HEK293 (cell line): Measurements from ENCODE around the gene KICS2.

Experiments
- CTCF ChIA-PET: fragments of 350-600 bp; formaldehyde crosslinking; extraction: SDS; loops from one replicate; lab custom pipeline; 2021; ENCODE audit warnings: antibody characterized with exemption; lab: Yijun Ruan, JAX
- POLR2A ChIA-PET: fragments of 300-600 bp; formaldehyde crosslinking; extraction: SDS; loops from one replicate; lab custom pipeline; 2020; ENCODE audit warnings: antibody characterized with exemption, inconsistent platforms; lab: Yijun Ruan, JAX
- H3K27ac ChIP-seq: fragments of 200-500 bp; sonication (Bioruptor generic); 2 replicates; pipeline ENCODE4 v1.5.1; 2014; ENCODE audit warnings: low read depth, low read length, control low read depth, inconsistent platforms; ENCODE audit errors: extremely low read depth
- H3K36me3 ChIP-seq, 2 experiments: fragments of 200-500 bp in 1 of 2; sonication (Bioruptor generic) in 1 of 2; 1 replicate in 1 of 2; 2 replicates in 1 of 2; pipeline ENCODE4 v1.5.1; 2014 to 2017; ENCODE audit warnings: inconsistent platforms in 2 of 2, low read length in 2 of 2; ENCODE audit not compliant: control insufficient read depth in 2 of 2, insufficient read depth in 1 of 2
- H3K4me1 ChIP-seq: fragments of 200-500 bp; sonication (Bioruptor generic); 2 replicates; pipeline ENCODE4 v1.5.1; 2014; ENCODE audit warnings: mild to moderate bottlenecking, low read length, inconsistent platforms; ENCODE audit not compliant: control insufficient read depth, insufficient read depth
- H3K4me3 ChIP-seq: 2 replicates; pipeline ENCODE4 v1.5.1; 2011; ENCODE audit warnings: low read depth, mild to moderate bottlenecking, control low read depth, low read length, moderate library complexity
- H3K9me3 ChIP-seq: fragments of 200-500 bp; sonication (Bioruptor generic); 2 replicates; pipeline ENCODE4 v1.5.1; 2014; ENCODE audit warnings: low read depth, low read length, inconsistent platforms; ENCODE audit not compliant: control insufficient read depth, insufficient read depth
- HOXD13 ChIP-seq: sonication (generic); formaldehyde crosslinking; IDR thresholded peaks from 2 replicates; pipeline ENCODE4 v1.8.0; 2022; ENCODE audit warnings: missing genetic modification reagents, borderline replicate concordance
- KLF10 ChIP-seq: fragments of 450-650 bp; IDR thresholded peaks from 2 replicates; pipeline ENCODE4 v1.5.1; 2018; ENCODE audit warnings: missing biosample characterization, mild to moderate bottlenecking, missing genetic modification characterization
- KLF7 ChIP-seq: fragments of 450-650 bp; formaldehyde crosslinking; IDR thresholded peaks from 2 replicates; pipeline ENCODE4 v1.5.1; 2016; ENCODE audit warnings: missing biosample characterization, missing genetic modification characterization, borderline replicate concordance
- ZBTB8A ChIP-seq: fragments of 450-650 bp; formaldehyde crosslinking; IDR thresholded peaks from 2 replicates; pipeline ENCODE4 v1.5.1; 2016; ENCODE audit warnings: missing biosample characterization, missing genetic modification characterization
- ZNF112 ChIP-seq: fragments of 450-650 bp; formaldehyde crosslinking; IDR thresholded peaks from 2 replicates; pipeline ENCODE4 v1.5.0; 2017; ENCODE audit warnings: missing biosample characterization, missing genetic modification characterization
- ZNF302 ChIP-seq: fragments of 450-650 bp; formaldehyde crosslinking; IDR thresholded peaks from 2 replicates; pipeline ENCODE4 v1.5.1; 2016; ENCODE audit warnings: missing biosample characterization, missing genetic modification characterization, low read depth
- ZNF37A ChIP-seq: fragments of 450-650 bp; IDR thresholded peaks from 2 replicates; pipeline ENCODE4 v1.5.1; 2018; ENCODE audit warnings: missing biosample characterization, missing genetic modification characterization
- ZNF548 ChIP-seq: fragments of 450-650 bp; formaldehyde crosslinking; IDR thresholded peaks from 2 replicates; pipeline ENCODE4 v1.5.1; 2016; ENCODE audit warnings: missing biosample characterization, missing genetic modification characterization
- ZNF621 ChIP-seq: fragments of 450-650 bp; formaldehyde crosslinking; IDR thresholded peaks from 2 replicates; pipeline ENCODE4 v1.5.1; 2017; ENCODE audit warnings: missing biosample characterization, missing genetic modification characterization
- ZNF624 ChIP-seq: fragments of 450-650 bp; formaldehyde crosslinking; IDR thresholded peaks from 2 replicates; pipeline ENCODE4 v1.5.1; 2017; ENCODE audit warnings: missing biosample characterization, missing genetic modification characterization
- ZNF629 ChIP-seq: fragments of 450-650 bp; formaldehyde crosslinking; IDR thresholded peaks from 2 replicates; pipeline ENCODE4 v1.5.1; 2017; ENCODE audit warnings: missing biosample characterization, missing genetic modification characterization
- ZNF837 ChIP-seq: fragments of 450-650 bp; formaldehyde crosslinking; IDR thresholded peaks from 2 replicates; pipeline ENCODE4 v1.5.1; 2016; ENCODE audit warnings: missing biosample characterization, missing genetic modification characterization
- ZSCAN23 ChIP-seq: fragments of 450-650 bp; formaldehyde crosslinking; IDR thresholded peaks from 2 replicates; pipeline ENCODE4 v1.5.1; 2016; ENCODE audit warnings: missing biosample characterization, missing genetic modification characterization
- ZXDB ChIP-seq: fragments of 450-650 bp; formaldehyde crosslinking; IDR thresholded peaks from 2 replicates; pipeline ENCODE4 v1.5.1; 2016; ENCODE audit warnings: missing biosample characterization, missing genetic modification characterization
- TF ChIP-seq, protein P1 (sequence below): fragments of 450-650 bp; formaldehyde crosslinking; IDR thresholded peaks from 2 replicates; pipeline ENCODE4 v1.5.1; 2016; ENCODE audit warnings: missing biosample characterization, missing genetic modification characterization
- TF ChIP-seq, protein P2 (sequence below): fragments of 450-650 bp; formaldehyde crosslinking; IDR thresholded peaks from 2 replicates; pipeline ENCODE4 v1.5.1; 2016; ENCODE audit warnings: missing biosample characterization, missing genetic modification characterization
- TF ChIP-seq, protein P3 (sequence below): fragments of 450-650 bp; IDR thresholded peaks from 2 replicates; pipeline ENCODE4 v1.5.1; 2018; ENCODE audit warnings: missing biosample characterization, missing genetic modification characterization
- TF ChIP-seq, protein P4 (sequence below): fragments of 450-650 bp; formaldehyde crosslinking; IDR thresholded peaks from 2 replicates; pipeline ENCODE4 v1.5.0; 2017; ENCODE audit warnings: missing biosample characterization, missing genetic modification characterization, borderline replicate concordance
- TF ChIP-seq, protein P5 (sequence below): fragments of 450-650 bp; formaldehyde crosslinking; IDR thresholded peaks from 2 replicates; pipeline ENCODE4 v1.5.1; 2016; ENCODE audit warnings: missing biosample characterization, missing genetic modification characterization
- TF ChIP-seq, protein P6 (sequence below): fragments of 450-650 bp; formaldehyde crosslinking; conservative IDR thresholded peaks from 2 replicates; pipeline ENCODE4 v1.5.1; 2016; ENCODE audit warnings: low read depth, missing biosample characterization, missing genetic modification characterization

The KICS2 gene

DNA sequence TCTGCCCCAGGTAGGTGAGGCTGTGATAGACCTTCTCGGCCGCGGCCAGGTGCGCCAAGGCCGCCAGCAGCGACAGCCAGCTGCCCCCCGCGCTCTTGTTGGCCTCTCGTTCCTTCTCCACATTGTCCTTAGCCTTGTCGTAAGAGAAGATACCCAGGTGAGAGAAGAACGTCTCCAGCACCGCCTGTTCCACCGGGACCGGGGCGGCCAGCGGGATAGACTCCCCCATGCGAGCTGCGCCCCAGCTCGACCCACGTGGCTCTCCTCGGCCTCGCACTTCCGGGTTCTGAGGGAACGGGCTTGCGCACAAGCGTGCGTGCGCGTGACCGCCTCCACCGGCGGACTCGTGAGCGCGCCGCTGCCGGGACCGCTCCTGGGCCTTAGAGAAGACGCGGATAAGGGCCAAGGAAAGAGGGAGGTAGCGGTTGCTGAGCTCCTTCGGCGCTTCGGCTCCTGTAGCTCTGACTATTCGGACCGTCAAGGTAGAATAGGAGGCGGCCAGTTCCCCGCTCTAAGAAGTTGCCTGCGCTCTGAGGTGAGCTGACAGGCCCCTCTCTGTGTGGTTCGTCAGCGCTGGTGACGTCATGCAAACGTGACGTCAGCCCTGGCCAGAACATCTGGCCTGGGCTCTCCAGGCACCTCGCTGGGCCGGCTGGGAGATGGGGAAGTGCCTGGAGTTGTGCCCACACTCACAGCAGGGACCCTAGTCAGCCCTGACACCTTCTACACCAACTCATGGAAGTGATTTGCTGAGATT lies at the start of gene KICS2:
Gene KICS2, minus strand, starts transcription at position 288 of the 757 bp plus-strand sequence. Its CDS starts 59 bp downstream, at position 229.
- no peaks in the 10 kb centered on the region for H3K9me3 ChIP-seq
- no peaks in the 10 kb centered on the region for H3K36me3 ChIP-seq
- ChIA-PET POLR2A (interaction anchor here (0.9 to 1.4 kb wide), 4 partner anchors 24 to 383 kb away, joined by 3 to 5 read pairs (median 4); partner anchors contain the start of gene SRGAP1), CTCF (interaction anchor here (0.6 to 1.3 kb wide), 2 partner anchors 91 to 1209 kb away, joined by 3 read pairs; no protein-coding TSS in a partner anchor)
- peaks cover 8% of the 10 kb centered on the region; the same call in 1 of the 2 replicates for H3K4me1 ChIP-seq
- peak within 1 kb of the TSS; percentile 95 for H3K4me3 ChIP-seq
- peak within 1 kb of the TSS; percentile 71 for H3K27ac ChIP-seq
- TF ChIP-seq ZNF624 (no peak), ZNF837 (no peak), ZBTB8A (tag by site-specific recombination) (peak; percentile 89), ZSCAN23 (tag by site-specific recombination) (no peak; the same call in 1 of the 2 replicates), ZNF112 (tag by site-specific recombination) (no peak), HOXD13 (CRISPR knock-in tag) (no peak), ZNF629 (tag by site-specific recombination) (peak; percentile 100), KLF7 (tag by site-specific recombination) (peak; percentile 25; the same call in 1 of the 2 replicates), ZXDB (tag by site-specific recombination) (peak; percentile 80), KLF10 (peak; percentile 64; the same call in 1 of the 2 replicates), ZNF548 (tag by site-specific recombination) (no peak), ZNF302 (tag by site-specific recombination) (no peak), ZNF37A (tag by site-specific recombination) (0 out of 2 replicates have a peak, but pooled peaks have one; percentile 39), ZNF621 (tag by site-specific recombination) (no peak)
- TF ChIP-seq, protein P1, sequence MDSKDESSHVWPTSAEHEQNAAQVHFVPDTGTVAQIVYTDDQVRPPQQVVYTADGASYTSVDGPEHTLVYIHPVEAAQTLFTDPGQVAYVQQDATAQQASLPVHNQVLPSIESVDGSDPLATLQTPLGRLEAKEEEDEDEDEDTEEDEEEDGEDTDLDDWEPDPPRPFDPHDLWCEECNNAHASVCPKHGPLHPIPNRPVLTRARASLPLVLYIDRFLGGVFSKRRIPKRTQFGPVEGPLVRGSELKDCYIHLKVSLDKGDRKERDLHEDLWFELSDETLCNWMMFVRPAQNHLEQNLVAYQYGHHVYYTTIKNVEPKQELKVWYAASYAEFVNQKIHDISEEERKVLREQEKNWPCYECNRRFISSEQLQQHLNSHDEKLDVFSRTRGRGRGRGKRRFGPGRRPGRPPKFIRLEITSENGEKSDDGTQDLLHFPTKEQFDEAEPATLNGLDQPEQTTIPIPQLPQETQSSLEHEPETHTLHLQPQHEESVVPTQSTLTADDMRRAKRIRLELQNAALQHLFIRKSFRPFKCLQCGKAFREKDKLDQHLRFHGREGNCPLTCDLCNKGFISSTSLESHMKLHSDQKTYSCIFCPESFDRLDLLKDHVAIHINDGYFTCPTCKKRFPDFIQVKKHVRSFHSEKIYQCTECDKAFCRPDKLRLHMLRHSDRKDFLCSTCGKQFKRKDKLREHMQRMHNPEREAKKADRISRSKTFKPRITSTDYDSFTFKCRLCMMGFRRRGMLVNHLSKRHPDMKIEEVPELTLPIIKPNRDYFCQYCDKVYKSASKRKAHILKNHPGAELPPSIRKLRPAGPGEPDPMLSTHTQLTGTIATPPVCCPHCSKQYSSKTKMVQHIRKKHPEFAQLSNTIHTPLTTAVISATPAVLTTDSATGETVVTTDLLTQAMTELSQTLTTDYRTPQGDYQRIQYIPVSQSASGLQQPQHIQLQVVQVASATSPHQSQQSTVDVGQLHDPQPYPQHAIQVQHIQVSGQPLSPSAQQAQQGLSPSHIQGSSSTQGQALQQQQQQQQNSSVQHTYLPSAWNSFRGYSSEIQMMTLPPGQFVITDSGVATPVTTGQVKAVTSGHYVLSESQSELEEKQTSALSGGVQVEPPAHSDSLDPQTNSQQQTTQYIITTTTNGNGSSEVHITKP (tag by site-specific recombination) = peak; percentile 93
- TF ChIP-seq, protein P2, sequence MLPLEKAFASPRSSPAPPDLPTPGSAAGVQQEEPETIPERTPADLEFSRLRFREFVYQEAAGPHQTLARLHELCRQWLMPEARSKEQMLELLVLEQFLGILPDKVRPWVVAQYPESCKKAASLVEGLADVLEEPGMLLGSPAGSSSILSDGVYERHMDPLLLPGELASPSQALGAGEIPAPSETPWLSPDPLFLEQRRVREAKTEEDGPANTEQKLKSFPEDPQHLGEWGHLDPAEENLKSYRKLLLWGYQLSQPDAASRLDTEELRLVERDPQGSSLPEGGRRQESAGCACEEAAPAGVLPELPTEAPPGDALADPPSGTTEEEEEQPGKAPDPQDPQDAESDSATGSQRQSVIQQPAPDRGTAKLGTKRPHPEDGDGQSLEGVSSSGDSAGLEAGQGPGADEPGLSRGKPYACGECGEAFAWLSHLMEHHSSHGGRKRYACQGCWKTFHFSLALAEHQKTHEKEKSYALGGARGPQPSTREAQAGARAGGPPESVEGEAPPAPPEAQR (tag by site-specific recombination) = peak; percentile 64; the same call in 1 of the 2 replicates
- TF ChIP-seq, protein P3, sequence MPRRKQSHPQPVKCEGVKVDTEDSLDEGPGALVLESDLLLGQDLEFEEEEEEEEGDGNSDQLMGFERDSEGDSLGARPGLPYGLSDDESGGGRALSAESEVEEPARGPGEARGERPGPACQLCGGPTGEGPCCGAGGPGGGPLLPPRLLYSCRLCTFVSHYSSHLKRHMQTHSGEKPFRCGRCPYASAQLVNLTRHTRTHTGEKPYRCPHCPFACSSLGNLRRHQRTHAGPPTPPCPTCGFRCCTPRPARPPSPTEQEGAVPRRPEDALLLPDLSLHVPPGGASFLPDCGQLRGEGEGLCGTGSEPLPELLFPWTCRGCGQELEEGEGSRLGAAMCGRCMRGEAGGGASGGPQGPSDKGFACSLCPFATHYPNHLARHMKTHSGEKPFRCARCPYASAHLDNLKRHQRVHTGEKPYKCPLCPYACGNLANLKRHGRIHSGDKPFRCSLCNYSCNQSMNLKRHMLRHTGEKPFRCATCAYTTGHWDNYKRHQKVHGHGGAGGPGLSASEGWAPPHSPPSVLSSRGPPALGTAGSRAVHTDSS (tag by site-specific recombination) = no peak
- TF ChIP-seq, protein P4, sequence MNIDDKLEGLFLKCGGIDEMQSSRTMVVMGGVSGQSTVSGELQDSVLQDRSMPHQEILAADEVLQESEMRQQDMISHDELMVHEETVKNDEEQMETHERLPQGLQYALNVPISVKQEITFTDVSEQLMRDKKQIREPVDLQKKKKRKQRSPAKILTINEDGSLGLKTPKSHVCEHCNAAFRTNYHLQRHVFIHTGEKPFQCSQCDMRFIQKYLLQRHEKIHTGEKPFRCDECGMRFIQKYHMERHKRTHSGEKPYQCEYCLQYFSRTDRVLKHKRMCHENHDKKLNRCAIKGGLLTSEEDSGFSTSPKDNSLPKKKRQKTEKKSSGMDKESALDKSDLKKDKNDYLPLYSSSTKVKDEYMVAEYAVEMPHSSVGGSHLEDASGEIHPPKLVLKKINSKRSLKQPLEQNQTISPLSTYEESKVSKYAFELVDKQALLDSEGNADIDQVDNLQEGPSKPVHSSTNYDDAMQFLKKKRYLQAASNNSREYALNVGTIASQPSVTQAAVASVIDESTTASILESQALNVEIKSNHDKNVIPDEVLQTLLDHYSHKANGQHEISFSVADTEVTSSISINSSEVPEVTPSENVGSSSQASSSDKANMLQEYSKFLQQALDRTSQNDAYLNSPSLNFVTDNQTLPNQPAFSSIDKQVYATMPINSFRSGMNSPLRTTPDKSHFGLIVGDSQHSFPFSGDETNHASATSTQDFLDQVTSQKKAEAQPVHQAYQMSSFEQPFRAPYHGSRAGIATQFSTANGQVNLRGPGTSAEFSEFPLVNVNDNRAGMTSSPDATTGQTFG (tag by site-specific recombination) = no peak
- TF ChIP-seq, protein P5, sequence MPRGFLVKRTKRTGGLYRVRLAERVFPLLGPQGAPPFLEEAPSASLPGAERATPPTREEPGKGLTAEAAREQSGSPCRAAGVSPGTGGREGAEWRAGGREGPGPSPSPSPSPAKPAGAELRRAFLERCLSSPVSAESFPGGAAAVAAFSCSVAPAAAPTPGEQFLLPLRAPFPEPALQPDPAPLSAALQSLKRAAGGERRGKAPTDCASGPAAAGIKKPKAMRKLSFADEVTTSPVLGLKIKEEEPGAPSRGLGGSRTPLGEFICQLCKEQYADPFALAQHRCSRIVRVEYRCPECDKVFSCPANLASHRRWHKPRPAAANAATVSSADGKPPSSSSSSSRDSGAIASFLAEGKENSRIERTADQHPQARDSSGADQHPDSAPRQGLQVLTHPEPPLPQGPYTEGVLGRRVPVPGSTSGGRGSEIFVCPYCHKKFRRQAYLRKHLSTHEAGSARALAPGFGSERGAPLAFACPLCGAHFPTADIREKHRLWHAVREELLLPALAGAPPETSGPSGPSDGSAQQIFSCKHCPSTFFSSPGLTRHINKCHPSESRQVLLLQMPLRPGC = peak; percentile 81; the same call in 1 of the 2 replicates
- TF ChIP-seq, protein P6, sequence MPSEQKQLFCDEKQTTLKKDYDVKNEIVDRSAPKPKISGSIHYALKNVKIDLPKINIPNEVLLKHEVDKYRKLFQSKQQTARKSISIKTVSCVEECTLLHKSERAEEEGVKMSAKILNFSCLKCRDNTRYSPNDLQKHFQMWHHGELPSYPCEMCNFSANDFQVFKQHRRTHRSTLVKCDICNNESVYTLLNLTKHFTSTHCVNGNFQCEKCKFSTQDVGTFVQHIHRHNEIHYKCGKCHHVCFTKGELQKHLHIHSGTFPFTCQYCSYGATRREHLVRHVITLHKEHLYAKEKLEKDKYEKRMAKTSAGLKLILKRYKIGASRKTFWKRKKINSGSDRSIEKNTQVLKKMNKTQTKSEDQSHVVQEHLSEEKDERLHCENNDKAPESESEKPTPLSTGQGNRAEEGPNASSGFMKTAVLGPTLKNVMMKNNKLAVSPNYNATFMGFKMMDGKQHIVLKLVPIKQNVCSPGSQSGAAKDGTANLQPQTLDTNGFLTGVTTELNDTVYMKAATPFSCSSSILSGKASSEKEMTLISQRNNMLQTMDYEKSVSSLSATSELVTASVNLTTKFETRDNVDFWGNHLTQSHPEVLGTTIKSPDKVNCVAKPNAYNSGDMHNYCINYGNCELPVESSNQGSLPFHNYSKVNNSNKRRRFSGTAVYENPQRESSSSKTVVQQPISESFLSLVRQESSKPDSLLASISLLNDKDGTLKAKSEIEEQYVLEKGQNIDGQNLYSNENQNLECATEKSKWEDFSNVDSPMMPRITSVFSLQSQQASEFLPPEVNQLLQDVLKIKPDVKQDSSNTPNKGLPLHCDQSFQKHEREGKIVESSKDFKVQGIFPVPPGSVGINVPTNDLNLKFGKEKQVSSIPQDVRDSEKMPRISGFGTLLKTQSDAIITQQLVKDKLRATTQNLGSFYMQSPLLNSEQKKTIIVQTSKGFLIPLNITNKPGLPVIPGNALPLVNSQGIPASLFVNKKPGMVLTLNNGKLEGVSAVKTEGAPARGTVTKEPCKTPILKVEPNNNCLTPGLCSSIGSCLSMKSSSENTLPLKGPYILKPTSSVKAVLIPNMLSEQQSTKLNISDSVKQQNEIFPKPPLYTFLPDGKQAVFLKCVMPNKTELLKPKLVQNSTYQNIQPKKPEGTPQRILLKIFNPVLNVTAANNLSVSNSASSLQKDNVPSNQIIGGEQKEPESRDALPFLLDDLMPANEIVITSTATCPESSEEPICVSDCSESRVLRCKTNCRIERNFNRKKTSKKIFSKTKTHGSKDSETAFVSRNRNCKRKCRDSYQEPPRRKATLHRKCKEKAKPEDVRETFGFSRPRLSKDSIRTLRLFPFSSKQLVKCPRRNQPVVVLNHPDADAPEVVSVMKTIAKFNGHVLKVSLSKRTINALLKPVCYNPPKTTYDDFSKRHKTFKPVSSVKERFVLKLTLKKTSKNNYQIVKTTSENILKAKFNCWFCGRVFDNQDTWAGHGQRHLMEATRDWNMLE (tag by site-specific recombination) = no peak; the same call in 1 of the 2 replicates
